HEK293T (cell line): ENCODE results near the gene ZNF799.
"Not testable (repeated sequence)": the region's sequence is repeated elsewhere in the genome, so short reads cannot be mapped to it uniquely, and the experiment has no call there.

Source experiments
- CTCF ChIA-PET: fragments of 350-600 bp; formaldehyde crosslinking; extraction: SDS; loops from one replicate; lab custom pipeline; 2021; ENCODE audit warnings: antibody characterized with exemption, inconsistent platforms; lab: Yijun Ruan, JAX
- POLR2A ChIA-PET: fragments of 350-600 bp; formaldehyde crosslinking; extraction: SDS; loops from one replicate; lab custom pipeline; 2020; ENCODE audit warnings: antibody characterized with exemption, inconsistent platforms; lab: Yijun Ruan, JAX
- DNase-seq: peaks from one replicate; pipeline ENCODE4 v3.0.0; 2012; ENCODE audit warnings: mixed read lengths; ENCODE audit errors: extremely low spot score
- ARNT ChIP-seq: fragments of 450-650 bp; IDR thresholded peaks from 2 replicates; pipeline ENCODE4 v1.6.1; 2017; ENCODE audit warnings: mild to moderate bottlenecking
- BHLHE40 ChIP-seq: fragments of 450-650 bp; IDR thresholded peaks from 2 replicates; pipeline ENCODE4 v1.6.1; 2016; ENCODE audit warnings: mild to moderate bottlenecking, moderate library complexity, borderline replicate concordance
- CTBP1 ChIP-seq: fragments of 450-650 bp; IDR thresholded peaks from 2 replicates; pipeline ENCODE4 v1.6.1; 2016; ENCODE audit warnings: borderline replicate concordance
- ELF4 ChIP-seq: fragments of 450-650 bp; IDR thresholded peaks from 2 replicates; pipeline ENCODE4 v1.6.1; 2017; ENCODE audit warnings: antibody characterized with exemption
- FOXA1 ChIP-seq: fragments of 450-650 bp; IDR thresholded peaks from 2 replicates; pipeline ENCODE4 v1.6.1; 2016; ENCODE audit warnings: mild to moderate bottlenecking
- FOXK2 ChIP-seq: fragments of 450-650 bp; IDR thresholded peaks from 2 replicates; pipeline ENCODE4 v1.6.1; 2016; ENCODE audit warnings: mild to moderate bottlenecking
- FOXM1 ChIP-seq: fragments of 450-650 bp; IDR thresholded peaks from 2 replicates; pipeline ENCODE4 v1.6.1; 2017; ENCODE audit warnings: mild to moderate bottlenecking, borderline replicate concordance
- HDGF ChIP-seq: fragments of 450-650 bp; IDR thresholded peaks from 2 replicates; pipeline ENCODE4 v1.6.1; 2017; ENCODE audit warnings: antibody characterized with exemption, borderline replicate concordance
- L3MBTL2 ChIP-seq: fragments of 450-650 bp; conservative IDR thresholded peaks from 2 replicates; pipeline ENCODE4 v1.6.1; 2016; ENCODE audit warnings: mild to moderate bottlenecking
- LEF1 ChIP-seq: fragments of 450-650 bp; IDR thresholded peaks from 2 replicates; pipeline ENCODE4 v1.6.1; 2017; ENCODE audit warnings: mild to moderate bottlenecking, borderline replicate concordance
- NFRKB ChIP-seq: fragments of 450-650 bp; IDR thresholded peaks from 2 replicates; pipeline ENCODE4 v1.6.1; 2016; ENCODE audit warnings: mild to moderate bottlenecking, moderate library complexity
- SP1 ChIP-seq: fragments of 450-650 bp; IDR thresholded peaks from 2 replicates; pipeline ENCODE4 v1.6.1; 2017
- SUZ12 ChIP-seq: fragments of 450-650 bp; IDR thresholded peaks from 2 replicates; pipeline ENCODE4 v1.6.1; 2016; ENCODE audit warnings: mild to moderate bottlenecking
- TARDBP ChIP-seq: fragments of 450-650 bp; IDR thresholded peaks from 2 replicates; pipeline ENCODE4 v1.6.1; 2016
- ZNF384 ChIP-seq: fragments of 450-650 bp; IDR thresholded peaks from 2 replicates; pipeline ENCODE4 v1.6.1; 2016
- TF ChIP-seq, protein P1 (sequence below): fragments of 450-650 bp; IDR thresholded peaks from 2 replicates; pipeline ENCODE4 v1.6.1; 2016

The ZNF799 gene

DNA sequence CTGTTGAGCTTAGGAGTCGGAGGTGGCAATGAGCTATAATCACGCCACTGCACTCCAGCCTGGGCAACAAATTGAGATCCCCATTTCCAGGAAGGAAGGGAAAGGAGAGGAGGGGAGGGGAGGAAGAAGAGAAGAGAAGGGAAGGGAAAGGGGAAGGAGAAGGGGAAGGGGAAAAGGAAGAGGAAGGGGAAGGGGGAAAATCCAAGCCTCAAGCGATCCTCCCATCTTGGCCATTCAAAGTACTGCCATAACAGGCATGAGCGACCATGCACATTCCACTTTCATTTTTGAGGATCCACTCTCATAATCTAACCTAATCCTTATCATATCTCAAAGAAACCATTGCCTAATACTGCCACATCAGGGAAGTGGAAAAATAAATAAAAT, 24.8 kb upstream of the ZNF799 start:
- ChIA-PET CTCF (no interaction called here), POLR2A (interaction anchor here (1.2 kb wide), 1 partner anchor 25 kb away, joined by 4 read pairs; the partner anchor contains the start of gene ZNF799)
- no peak for TF ChIP-seq FOXA1
- no peak for TF ChIP-seq CTBP1
- no peak for DNase-seq

DNA sequence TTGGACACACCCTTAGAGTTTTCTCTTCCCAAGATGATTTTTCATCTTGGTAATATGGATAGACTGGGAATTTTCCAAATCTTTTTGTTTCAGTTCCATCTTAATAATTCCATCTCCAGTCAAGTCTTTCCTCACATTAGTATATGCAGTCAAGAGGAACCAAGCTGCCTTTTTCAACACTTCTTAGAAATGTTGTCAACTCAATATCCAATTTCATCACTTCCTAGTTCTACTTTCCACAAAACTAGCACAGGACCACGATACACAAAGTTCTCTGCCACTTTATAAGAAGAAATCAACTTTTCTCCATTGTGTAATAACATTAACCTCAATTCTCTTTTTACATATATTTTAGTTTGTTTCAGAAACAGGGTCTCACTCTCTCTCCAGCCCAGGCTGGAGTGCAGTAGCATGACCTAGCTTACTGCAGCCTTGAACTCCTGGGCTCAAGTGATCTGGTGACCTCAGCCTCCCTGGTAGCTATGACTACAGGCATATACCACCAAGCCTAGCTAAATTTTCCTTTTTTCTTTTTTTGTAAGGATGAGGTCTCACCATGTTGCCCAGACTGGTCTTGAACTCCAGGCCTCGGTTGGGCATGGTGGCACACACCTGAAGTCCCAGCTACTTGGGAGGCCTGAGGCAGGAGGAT, 24.3 kb upstream of the ZNF799 start:
- no peak for DNase-seq
- POLR2A ChIA-PET = interaction anchor here (1.2 kb wide), 1 partner anchor 24 kb away, joined by 4 read pairs; the partner anchor contains the start of gene ZNF799
- CTCF ChIA-PET = no interaction called here
- TF ChIP-seq HDGF (no peak), SP1 (no peak)
- TF ChIP-seq, protein P1, sequence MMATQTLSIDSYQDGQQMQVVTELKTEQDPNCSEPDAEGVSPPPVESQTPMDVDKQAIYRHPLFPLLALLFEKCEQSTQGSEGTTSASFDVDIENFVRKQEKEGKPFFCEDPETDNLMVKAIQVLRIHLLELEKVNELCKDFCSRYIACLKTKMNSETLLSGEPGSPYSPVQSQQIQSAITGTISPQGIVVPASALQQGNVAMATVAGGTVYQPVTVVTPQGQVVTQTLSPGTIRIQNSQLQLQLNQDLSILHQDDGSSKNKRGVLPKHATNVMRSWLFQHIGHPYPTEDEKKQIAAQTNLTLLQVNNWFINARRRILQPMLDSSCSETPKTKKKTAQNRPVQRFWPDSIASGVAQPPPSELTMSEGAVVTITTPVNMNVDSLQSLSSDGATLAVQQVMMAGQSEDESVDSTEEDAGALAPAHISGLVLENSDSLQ = no peak

DNA sequence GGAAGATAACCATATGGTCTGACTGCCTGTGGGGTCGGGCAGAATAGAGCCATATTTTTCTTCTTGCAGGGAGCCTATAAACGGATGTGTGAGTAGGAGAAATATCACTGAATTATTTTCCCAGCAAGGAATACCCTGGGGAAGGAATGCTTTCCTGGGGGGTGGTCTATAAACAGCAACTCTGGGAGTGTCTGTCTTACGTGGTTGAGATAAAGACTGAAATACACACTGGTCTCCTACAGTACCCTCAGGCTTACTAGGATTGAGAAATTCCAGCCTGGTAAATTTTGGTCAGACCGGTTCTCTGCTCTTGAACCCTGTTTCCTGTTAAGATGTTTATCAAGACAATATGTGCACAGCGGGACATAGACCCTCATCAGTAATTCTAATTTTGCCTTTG, 16.2 kb upstream of the ZNF799 start:
- POLR2A ChIA-PET, DNase-seq: not testable (repeated sequence)

DNA sequence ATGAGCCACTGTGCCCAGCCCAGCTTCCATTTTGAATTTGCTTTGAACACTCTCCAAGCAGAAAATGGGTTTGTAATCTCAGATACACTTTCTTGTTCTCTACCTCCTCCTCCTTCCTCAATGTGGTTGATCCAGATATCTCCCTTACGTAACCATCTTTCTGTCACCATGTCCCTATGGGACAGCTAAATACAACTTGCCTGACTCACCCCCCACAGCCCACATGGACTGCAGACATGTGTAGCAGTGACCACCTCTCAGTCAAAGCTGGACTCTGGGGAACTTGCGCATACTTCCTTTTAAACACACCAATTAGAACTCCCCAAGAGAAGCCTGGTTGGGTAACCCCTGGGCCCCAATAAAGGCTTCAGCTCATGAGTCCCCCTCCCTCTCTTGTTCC, 10.8 kb upstream of the ZNF799 start:
- DNase-seq = no peak
- ChIA-PET CTCF (no interaction called here), POLR2A (no interaction called here)
- no peak for TF ChIP-seq FOXA1
- TF ChIP-seq SP1 = no peak
- TF ChIP-seq ELF4 = no peak
- TF ChIP-seq CTBP1 = no peak
- TF ChIP-seq FOXM1 = no peak
- TF ChIP-seq LEF1 = no peak
- no peak for TF ChIP-seq SUZ12
- no peak for TF ChIP-seq ZNF384
- TF ChIP-seq FOXK2 = no peak
- no peak for TF ChIP-seq BHLHE40
- TF ChIP-seq, protein P1 = no peak
- no peak for TF ChIP-seq L3MBTL2
- TF ChIP-seq TARDBP = no peak
- no peak for TF ChIP-seq ARNT
- TF ChIP-seq NFRKB = no peak
- no peak for TF ChIP-seq HDGF

More for the DNA sequence above, 16.2 kb upstream of the ZNF799 start:
- CTCF ChIA-PET = not testable (repeated sequence)

DNA sequence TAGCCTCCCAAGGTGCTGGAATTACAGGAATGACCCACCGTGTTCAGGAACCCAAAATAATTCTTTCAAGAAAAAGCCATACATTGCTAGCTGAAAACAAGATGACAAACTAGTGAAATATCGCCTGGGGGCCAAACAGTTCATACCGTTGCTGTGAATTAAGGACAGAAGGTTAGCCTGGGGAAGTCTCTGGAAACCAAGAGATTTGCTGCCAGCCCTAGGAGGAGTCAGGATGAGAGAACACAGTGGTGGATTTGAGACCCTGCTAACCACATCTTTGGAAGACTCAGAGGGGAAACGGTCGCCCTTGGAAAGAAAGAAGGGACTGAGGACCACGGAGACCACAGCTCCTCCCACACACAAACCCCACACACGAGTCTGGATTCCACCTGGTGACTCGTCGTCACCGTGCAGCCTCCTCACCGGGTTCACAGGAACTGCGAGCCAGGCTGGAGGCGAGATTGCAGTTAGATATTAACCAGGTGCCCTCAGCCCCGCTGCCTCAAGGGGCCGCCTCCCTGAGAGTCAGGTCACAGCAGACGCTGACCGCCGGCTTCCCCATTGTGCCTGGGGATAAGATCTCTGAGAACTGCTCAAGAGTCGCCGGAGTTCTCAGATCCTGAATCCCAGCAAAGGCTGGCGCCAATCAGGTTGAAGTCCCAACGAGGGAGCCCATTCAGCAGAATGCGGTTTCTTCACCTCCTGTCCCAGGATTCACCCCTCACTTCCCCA, 1.0 kb downstream of the ZNF799 start:
- DNase-seq, CTCF ChIA-PET: not testable (repeated sequence)
- POLR2A ChIA-PET = interaction anchor here (1.3 kb wide), 1 partner anchor 35 kb away, joined by 3 read pairs; the partner anchor contains the start of gene ZNF442

DNA sequence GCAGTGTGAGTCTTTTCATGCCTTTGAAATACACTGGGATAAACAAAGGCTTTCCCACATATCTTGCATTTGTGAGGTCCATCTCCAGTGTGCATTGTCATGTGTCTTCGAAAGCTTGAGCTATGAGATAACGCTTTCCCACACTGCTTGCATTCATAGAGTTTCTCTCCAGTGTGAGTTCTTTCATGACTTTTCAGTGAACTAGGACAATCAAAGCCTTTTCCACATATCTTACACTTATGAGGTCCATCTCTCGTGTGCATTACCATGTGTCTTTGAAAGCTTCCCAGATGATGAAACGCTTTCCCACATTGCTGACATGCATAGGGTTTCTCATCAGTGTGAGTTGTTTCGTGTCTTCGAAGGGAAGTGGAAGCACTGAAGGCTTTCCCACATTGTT, 9.9 kb downstream of the ZNF799 start:
- POLR2A ChIA-PET, CTCF ChIA-PET, DNase-seq: not testable (repeated sequence)

DNA sequence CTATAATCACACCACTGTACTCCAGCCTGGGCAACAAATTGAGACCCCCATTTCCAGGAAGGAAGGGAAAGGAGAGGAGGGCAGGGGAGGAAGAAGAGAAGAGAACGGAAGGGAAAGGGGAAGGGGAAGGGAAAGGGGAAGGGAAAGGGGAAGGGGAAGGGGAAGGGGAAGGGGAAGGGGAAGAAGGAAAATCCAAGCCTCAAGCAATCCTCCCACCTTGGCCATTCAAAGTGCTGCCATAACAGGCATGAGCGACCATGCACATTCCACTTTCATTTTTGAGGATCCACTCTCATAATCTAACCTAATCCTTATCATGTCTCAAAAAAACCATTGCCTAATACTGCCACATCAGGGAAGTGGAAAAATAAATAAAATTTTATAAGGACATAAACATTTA, 14.7 kb downstream of the ZNF799 start:
- DNase-seq, CTCF ChIA-PET: not testable (repeated sequence)
- POLR2A ChIA-PET = interaction anchor here (0.6 kb wide), 1 partner anchor 129 kb away, joined by 3 read pairs; no protein-coding TSS in a partner anchor

DNA sequence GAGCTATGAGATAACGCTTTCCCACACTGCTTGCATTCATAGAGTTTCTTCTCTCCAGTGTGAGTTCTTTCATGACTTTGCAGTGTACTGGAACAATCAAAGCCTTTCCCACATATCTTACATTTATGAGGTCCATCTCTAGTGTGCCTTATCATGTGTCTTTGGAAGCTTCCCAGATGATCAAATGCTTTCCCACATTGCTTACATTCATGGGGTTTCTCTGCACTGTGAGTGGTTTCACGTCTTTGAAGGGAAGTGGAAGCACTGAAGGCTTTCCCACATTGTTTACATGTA, 20.7 kb downstream of the ZNF799 start:
- POLR2A ChIA-PET = no interaction called here

More for the DNA sequence above, 20.7 kb downstream of the ZNF799 start:
- TF ChIP-seq SUZ12 (no peak), FOXK2 (no peak), ZNF384 (no peak), BHLHE40 (no peak)
- CTCF ChIA-PET = no interaction called here
- no peak for DNase-seq
